Left renal pelvis (tissue), 4 donors: ENCODE results near the gene GAK. TPM values are rescaled to one million over a fixed set of nuclear protein-coding genes. Genes with fewer than 3 reads are reported as not detected.

Source experiments
- DNase-seq, 4 donors: peaks; one replicate each; pipeline ENCODE4 v3.0.0-alpha.2; 2013; ENCODE audit warnings: low read depth in 4 of 4, low spot score in 3 of 4
- polyA plus RNA-seq, 4 donors: library from polyadenylated mRNA; unstranded; fragments of 120-200 nt; gene quantifications; one replicate each; pipeline ENCODE4 v1.2.1, GENCODE V29; 2013; ENCODE audit not compliant: insufficient read length in 4 of 4

GAK gene
- polyA plus RNA-seq, 4 donors, result 51.8 to 82.9 (median 61.0) TPM

DNA sequence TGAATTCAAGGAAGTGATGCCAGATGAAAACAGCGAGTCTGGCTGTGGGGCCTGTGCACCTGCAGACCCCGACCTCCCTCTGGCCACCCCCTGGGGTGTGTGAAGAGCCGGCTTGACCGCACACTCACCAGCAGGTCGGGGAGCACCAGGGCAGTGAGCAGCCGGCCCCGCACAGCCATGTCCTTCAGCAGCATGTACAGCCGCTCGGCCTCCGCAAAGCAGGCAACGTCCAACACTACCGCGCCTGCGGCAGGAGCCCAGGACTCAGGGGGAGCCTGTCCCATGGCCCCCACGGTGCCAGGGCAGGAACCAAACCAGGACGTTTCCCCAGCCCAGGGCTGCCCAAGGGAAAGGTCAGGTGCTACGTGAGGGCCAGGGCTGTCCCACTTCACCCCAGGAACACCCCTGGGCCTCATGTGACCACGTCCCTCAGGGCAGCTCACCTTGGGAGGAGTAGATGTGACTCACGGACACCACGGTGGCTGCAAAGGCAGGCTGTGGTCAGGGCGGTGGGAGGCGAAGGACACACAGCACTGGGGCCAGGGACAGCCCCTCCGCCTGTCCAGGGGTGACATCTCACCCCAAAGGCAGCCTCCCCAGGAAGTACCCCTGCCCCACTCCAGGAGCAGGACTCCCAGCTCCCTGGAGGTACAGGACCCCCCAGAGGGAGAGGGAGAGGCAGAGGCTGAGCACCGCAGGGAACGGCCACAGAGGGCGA, 33.1 kb upstream of the GAK start:
- DNase-seq, result no peak

DNA sequence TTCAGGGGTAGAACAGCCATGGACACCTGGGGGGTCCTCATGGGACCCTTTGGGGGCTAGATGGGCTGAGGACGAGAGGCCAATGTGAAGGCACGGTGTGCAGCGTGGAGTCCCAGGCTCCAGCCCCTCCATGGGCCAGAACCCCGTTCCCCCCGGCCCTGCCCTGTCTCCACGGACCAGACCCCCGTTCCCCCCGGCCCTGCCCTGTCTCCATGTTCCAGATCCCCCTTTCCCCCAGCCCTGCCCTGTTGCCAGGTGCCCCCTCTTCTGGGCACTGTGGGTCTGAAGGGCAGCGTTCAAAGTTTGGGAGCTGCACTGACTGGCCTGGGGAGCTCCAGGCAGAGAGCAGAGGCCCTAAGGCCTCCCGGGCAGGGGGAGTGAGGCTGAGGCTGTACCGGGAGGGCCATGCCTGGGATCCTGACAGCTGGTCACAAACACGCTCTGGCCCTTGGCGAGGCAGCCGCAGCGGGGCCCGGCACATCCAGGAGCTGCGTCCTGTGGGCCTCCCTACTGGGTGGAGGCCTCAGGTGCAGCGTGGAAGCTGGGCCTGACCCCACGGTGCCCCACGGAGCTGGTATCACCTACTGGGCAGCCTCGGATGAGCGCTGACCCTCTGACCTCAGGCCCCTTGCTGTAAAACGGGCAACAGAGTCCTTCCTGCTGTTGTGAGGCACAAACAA, 32.4 kb upstream of the GAK start:
- no peak for DNase-seq

DNA sequence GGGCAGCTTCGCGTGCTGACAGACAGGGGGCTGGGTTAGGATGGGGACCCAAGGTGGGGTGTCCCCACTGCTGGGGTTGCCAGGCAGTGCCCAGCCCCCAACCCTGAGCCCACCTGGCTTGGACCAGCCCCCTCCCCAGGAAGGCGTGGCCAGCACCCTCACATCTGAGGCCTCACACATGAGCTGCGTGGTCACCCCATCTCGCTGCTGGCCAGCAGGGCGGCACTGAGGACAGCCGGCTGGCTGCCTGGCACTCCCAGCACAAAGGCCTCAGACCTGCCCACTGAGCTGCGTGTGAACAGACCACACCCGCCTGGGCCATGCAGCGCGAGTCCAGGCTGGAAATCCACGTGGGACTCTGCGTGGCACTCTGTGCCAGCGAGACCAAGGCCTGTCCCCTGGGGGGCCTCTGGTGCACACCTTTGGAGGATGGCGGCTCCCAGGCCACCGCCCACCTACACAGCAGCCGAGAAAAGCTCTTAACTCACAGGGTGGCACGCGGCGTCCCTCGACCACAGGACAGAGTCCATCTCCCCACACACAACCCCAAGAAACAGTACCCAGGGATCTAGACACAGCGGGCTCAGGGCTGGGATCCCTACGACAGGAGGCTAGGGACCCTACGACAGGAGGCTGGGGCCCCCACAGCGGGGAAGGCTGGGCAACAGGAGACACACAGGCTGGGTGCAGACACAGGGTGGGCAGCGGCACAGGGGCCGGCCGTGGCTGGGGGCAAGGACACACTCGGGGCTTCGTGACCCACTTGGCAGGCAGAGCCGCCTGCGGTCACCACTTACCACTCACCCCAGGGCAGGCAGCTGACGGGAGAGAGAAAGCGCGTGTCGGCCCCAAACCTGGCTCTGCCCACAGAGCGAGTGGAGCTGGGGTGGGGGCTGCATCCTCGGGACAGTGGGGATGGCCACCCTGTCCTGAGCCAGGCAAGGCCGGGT, 31.4 kb upstream of the GAK start:
- no peak for DNase-seq

DNA sequence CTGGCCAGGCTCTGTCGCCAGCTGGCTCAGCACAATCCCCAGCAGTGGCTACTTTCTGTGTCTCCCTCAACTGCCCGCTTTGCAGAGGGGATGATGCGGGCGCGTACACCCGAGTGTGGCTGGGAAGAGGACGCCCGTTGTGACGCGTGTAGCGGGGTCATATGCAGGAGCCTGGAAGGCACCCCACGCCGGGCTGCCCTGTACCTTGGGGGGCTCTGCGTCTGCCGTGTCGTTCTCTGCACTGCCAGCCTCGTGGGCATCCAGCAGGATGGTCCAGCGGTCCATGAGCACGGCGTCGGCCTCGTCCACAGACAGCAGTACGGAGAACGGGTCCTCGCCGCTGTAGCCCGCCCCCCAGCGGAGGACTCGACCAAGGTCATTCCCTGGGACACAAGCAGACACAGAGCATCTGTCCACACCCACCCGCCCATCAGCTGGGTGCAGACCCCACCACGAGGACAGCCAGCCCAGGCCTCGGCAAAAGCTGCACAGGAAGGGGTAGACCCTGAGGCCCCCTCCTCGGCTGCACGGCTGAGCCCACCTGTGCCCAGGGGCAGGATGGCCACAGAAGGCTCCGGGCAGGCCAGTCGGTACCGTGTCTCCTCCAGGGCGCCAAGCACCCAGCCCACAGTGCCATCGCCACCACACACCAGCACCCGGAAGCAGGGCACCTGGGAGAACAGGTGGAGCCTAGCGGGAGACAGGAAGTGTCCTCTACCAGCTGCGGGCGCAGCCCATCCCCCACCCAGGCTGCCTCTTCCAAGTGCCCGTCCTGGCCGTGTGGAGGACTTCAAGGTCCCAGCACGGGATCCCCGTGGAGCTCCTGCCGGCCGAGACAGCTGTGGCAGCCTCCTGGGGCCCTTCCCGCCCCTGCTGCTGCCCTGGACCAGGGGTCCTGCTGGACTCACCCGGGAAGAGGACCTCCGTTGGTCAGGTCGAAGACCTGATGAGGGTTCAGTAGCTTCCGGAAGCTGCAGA, 30.4 kb upstream of the GAK start:
- no peak for DNase-seq

DNA sequence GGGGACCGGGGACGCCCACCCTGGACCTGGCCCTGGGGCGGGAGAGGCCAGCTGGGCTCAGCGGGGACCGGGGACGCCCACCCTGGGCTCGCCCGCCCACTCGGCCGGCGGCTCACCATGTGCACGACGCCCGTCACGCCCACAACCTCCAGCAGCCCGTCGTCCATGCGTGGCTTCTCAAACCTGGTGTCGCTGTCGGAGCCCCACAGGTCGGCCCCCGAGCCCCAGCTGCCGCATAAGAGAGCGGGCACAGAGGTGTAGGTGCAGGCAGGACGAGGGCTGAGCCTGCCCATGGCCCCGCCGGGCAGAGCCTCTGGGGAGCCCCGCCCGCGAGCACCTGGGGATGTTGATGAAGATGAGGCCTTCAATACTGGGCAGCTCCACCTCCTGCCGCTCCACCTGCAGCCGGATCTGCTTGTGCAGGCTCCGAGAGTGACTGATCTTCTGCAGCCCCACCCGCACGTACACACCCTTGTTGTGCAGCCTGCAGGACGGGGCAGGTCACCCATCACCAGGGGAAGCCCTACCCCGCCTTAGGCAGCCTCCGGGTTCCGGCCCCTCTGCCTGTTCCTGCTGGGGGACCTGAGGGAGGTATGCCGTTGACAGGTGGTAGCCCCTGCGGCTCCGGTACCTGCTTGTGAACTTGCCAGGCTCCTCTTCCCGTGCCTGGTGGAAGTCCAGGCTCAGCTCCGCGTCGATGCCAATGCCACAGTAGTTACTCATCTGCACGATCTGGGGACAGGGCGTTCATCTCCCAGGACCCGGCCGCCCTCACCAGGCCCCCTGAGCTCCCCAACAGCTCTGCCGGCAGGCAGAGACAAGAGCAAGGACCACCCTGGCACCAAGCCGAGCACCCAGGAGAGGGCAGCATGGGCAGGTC, 29.5 kb upstream of the GAK start:
- no peak for DNase-seq

DNA sequence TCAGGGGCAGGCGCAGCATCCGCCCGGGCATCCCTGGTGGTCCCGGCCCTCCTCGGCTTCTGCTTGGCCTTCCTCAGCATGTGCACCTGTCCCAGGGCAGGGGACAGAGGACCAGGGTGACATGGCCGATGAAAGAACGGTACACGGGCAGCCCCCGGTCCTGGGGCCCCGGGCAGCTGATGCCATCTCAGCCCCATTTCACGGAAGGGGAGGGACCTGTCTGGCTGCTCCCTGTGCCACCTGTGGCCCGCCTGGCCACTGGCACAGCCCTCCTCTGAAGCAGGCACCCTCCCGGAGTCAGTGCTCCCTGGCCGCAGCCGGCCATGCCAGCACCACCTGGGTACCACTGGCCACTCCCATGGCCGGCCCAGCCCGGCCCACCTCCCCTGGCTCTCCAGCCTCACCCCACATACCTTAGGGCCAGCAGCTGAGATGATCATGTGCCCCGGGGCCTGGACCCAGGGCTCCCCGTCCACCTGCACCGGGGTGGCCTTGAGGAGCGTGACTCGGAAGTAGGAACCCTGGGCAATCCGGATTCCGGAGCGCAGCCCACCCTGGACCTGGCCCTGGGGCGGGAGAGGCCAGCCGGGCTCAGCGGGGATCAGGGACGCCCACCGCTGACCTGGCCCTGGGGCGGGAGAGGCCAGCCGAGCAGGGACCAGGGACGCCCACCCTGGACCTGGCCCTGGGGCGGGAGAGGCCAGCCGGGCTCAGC, 28.7 kb upstream of the GAK start:
- no peak for DNase-seq

DNA sequence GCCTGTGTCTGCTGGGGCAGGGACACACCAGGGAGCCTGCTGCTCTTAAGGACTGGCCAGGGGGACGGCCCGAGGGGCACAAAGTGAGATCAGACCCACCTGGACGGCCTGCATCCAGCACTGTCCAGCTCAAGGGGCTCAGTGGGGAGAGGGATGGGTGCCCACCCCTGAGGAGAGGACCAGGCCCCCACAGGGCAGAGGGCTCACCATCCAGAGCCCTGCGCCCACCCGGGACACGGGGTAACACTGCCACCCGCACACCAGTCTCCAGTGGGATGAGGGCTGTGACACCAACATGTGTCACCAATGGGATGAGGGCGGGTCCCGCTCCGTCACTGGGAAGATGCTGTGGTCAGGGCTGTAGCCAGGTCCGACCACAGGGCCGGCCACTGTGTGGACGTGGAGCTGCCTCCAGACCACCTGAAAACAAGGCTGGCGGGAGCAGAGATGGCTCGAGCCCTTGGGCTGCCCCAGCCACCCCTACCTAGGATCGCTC, 28.1 kb upstream of the GAK start:
- DNase-seq, result no peak

DNA sequence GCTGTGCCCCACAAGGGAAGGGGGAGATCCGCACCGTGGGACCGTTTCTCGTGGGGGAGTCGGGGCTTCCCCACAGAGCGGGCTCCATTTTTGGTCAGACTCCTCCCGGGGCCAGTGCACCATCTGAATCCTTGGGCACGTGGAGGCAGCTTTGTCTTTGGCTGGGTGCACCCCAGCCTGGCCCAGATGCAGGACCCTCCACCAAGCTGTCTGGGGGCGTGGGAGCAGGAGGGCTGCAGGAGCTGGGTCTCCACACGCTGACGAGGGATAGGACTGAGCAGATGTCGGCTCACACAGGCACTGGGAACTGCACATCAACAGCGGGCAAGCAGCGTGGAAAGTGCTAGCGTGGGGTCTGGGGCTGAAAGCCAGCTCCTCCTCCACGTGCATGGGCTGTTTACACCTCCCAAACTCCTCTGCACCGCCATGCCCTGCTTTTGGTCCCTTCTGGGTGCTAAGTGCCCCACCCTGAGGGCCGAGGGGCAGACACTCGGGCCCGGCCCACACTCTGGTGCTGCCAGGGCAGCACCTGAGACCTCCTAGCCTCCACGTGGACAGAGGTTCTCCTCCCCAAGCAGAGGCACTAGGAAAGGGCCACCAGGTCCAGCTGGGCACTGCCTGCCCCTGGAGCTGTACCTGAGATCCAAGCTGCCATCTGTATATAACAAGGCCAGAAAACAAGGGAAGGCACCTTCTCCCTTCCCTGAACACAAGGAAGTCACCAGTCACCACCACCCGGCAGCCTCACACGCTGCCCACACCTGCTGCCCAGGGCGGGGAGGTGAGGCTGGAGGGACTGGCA, 27.4 kb upstream of the GAK start:
- DNase-seq, result no peak

DNA sequence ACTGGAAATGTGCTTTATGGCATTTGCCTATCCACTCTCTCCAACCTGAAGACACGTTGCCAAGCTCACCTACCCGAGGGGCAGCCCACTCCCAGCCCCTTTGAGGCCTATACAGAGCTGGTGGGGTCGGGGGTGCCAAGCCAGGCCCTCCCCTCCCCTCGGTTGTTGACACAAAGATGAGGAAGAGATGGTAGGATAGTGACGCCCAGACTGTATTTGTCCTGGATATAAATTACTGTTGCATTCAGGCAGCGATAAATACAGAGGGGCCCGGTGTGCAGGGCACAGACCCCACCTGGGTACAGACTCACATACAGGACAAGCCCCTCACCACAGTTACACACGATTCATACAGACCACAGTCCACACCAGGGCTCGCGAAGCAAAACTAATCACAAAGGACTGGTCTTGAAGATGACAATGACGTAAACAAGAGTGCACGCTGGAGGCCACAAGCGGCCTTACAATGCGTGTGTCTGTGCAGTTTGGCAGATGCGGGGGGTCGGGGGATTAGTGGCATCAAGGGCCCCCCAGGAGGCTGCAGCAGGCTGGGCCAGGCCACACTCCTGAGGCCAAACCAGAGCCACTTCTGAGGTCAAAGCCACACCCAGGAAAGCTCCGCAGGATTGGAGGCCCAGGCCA, 26.7 kb upstream of the GAK start:
- no peak for DNase-seq

DNA sequence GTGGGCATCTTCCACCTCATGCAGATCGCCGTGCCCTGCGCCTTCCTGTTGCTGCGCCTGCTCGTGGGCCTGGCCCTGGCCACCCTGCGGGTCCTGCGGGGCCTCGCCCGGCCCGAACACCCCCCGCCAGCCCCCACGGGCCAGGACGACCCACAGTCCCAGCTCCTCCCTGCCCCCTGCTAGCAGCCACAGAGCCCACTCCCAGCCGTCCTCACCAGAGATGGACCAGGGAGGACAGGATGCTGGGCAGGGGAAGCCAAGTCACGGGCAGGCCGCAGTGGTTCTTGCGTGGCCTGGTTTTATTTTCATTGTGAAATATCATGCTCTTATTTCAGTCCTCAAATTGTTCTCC, 26.2 kb upstream of the GAK start:
- no peak for DNase-seq

DNA sequence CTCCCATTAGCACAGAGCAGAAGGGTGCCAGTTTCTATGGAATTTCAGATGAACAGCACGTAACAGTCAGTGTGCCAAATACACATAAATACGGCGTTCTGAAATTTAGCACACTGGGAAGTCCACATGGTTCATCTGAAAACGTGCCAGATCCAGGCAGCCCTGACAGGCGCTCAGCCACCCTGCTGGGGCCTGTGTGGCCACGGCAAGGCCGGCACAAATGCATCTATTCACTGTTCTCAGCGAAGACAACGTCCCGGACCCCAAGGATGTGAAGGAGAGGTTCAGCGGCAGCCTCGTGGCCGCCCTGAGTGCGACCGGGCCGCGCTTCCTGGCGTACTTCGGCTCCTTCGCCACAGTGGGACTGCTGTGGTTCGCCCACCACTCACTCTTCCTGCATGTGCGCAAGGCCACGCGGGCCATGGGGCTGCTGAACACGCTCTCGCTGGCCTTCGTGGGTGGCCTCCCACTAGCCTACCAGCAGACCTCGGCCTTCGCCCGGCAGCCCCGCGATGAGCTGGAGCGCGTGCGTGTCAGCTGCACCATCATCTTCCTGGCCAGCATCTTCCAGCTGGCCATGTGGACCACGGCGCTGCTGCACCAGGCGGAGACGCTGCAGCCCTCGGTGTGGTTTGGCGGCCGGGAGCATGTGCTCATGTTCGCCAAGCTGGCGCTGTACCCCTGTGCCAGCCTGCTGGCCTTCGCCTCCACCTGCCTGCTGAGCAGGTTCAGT, 25.6 kb upstream of the GAK start:
- DNase-seq, result no peak

DNA sequence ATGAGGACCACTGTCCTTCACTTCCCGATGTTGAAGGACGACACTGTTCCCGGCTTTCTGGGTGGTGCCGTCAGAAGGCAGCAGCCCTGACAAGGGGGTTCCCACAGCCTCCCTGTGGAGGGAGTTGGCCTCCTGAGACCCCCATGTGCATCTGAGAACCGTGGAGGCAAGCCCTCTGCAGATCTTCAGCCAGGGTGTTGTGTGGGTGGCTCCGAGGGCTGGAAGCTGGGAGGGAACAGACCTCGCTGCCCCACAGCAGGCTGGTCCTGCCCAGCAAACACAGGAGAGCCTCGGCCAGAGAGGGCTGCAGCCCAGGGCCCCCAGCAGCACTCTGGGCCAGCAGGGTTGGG, 25.1 kb upstream of the GAK start:
- no peak for DNase-seq

DNA sequence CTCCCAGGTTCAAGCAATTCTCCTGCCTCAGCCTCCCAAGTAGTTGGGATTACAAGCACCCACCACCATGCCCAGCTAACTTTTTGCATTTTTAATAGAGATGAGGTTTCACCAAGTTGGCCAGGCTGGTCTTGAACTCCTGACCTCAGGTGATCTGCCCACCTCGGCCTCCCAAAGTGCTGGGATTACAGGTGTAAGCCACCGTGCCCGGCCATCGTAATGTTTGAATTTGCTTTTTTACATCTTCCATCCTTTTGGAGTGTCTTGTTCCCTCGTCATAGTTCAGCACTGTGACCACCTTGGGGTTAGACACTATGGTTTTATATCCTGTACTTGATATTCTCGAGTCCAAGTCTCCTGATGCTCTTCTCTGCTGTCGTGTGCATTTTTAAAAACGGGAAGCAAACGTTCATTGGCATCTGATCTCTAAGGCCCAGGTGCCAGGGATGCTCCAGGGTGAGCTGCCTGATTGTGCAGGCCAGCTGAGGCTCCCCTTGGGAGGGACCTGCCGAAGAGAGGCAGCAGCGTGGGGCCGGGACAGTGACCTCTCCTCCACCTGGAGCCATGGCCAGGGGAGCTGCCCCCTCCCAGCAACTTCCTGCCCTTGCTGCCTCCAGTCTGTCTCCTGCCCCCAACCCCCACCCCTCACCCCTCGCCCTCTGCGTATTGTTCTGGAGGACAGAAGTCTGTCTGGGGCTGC, 24.6 kb upstream of the GAK start:
- no peak for DNase-seq

DNA sequence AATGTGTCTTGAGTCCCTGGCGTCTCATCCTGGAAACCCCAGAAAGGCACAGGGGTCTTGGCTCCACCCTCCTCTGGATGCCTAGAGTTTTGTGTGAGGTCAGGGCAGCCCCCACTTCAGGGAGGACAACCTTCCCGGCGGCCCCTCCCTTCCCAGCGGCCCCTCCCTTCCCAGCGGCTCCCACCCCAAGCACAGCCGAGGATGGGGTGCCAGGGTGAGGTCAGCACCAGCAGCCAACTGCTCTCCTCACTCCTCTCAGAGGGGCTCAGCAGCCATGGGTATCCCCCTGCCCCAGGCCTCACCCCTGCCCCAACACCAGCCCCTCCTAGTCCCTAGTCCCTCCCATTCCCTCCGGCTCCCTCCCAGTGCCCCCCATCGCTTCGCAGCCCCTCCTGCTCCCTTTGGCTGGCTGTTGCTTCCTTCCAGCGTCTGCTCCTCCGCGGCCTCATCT, 23.8 kb upstream of the GAK start:
- no peak for DNase-seq

DNA sequence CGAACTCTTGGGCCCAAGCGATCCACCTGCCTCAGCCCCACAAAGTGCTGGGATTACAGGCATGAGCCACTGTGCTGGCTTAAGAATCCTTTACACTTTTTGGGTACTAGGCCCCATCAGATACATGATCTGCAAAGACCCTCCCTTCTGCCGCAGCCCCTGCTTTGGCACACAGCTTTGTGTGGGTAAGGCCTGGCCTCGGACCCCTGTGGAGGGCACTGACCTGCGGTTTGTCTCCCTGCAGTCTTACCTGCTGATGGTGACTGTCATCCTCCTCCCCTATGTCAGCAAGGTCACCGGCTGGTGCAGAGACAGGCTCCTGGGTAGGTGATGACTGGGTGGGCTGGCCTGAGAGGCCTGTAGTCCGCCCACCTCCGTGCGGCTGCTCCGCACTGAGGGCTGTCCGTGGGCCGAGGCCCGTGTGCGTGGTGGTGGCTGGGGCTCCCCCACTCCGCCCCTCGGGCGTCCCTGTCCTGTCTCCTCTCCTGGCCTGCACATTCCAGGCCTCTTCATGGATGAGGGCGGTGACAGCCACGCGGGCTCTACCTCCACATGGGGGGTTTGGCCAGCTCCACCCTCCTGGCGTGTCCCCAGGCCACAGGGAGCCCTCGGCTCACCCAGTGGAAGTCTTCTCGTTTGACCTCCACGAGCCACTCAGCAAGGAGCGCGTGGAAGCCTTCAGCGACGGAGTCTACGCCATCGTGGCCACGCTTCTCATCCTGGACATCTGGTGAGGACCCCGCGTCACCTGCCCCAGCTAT, 23.2 kb upstream of the GAK start:
- no peak for DNase-seq
